B cell (primary cell): ENCODE results near the gene ZSCAN9.

Source experiments
- EZH2 ChIP-seq: IDR thresholded peaks from 2 replicates; pipeline ENCODE4 v1.6.1; 2012; ENCODE audit warnings: borderline replicate concordance, low read depth, mild to moderate bottlenecking, moderate library complexity, low read length; ENCODE audit not compliant: insufficient read depth, poor library complexity, severe bottlenecking
- TF ChIP-seq, protein P1 (sequence below): fragments of 200-600 bp; IDR thresholded peaks from one replicate; pipeline ENCODE4 v1.8.0; 2022; ENCODE audit warnings: antibody characterized with exemption, mild to moderate bottlenecking

DNA sequence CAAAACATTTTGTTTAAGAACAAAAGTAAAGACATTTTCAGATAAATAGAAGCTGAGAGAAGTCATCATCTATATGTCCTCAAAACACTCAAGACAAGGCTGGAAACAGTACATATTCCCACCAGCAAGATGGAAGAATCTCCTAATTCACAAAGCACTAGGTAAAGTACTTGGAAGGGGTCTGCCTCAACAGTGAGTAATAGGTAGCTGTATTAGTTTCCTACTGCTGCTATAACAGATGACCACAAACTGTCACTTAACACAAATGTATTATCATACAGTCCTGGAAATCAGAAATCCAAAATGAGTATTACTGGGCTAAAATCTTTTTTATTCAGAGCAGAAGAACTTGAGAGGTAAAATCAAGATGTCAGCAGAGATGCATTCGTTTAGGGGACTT lies 42.8 kb upstream of the ZSCAN9 start:
- TF ChIP-seq, protein P1, sequence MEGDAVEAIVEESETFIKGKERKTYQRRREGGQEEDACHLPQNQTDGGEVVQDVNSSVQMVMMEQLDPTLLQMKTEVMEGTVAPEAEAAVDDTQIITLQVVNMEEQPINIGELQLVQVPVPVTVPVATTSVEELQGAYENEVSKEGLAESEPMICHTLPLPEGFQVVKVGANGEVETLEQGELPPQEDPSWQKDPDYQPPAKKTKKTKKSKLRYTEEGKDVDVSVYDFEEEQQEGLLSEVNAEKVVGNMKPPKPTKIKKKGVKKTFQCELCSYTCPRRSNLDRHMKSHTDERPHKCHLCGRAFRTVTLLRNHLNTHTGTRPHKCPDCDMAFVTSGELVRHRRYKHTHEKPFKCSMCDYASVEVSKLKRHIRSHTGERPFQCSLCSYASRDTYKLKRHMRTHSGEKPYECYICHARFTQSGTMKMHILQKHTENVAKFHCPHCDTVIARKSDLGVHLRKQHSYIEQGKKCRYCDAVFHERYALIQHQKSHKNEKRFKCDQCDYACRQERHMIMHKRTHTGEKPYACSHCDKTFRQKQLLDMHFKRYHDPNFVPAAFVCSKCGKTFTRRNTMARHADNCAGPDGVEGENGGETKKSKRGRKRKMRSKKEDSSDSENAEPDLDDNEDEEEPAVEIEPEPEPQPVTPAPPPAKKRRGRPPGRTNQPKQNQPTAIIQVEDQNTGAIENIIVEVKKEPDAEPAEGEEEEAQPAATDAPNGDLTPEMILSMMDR = no peak
- no peak for TF ChIP-seq EZH2
